ENCODE measurements around the gene SPRED1.
A peak's percentile ranks its signal among the peaks of the same experiment; 100 is the strongest.

The SPRED1 gene

DNA sequence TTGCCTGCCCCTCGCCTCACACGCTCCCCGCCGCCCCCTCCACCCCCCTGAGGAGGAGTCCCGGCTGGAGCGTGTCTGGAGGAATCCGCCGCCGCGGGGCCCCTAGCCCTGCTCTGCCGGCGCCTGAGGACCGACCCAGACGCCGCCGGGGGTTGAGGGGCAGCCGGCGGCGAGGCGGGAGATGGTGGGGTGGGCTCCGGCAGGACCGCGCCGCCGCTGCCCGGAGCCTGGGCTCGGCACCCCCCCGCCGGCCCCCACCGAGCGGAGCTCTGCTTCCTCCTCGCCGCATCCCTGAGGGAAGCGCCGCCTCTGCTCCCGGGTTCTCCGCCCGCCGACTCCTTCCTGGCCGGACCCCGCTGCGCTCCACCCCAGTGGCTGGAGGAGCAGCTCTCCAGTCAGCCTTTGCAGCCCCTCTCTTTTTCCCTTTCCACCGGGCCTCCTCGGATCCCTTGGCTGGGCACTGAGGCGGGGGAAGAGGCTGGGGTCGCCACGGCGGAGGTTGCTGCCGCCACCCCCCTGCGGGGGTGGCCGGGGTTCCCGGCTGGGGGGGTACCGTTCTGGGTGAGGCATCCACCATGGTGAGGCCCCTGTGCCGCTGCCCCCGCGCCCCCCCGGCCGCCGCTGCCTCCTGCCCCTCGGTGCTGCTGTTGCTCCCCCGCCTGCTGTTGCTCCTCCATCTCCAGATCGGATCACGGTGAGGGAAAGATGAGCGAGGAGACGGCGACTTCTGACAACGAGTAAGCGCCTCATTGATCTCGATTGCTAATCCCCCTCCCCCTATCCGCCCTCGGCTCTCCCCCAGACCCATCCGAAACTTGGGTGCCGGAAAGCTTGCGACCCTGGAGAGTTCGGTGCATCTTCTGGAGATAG lies at the start of gene SPRED1:
SPRED1 (plus strand) TSS at position 356 of the 870 bp plus-strand sequence; CDS start at position 706, 350 bp downstream.
- DNase-seq (ENCODE audit: low spot score), result peak; percentile 62

DNA sequence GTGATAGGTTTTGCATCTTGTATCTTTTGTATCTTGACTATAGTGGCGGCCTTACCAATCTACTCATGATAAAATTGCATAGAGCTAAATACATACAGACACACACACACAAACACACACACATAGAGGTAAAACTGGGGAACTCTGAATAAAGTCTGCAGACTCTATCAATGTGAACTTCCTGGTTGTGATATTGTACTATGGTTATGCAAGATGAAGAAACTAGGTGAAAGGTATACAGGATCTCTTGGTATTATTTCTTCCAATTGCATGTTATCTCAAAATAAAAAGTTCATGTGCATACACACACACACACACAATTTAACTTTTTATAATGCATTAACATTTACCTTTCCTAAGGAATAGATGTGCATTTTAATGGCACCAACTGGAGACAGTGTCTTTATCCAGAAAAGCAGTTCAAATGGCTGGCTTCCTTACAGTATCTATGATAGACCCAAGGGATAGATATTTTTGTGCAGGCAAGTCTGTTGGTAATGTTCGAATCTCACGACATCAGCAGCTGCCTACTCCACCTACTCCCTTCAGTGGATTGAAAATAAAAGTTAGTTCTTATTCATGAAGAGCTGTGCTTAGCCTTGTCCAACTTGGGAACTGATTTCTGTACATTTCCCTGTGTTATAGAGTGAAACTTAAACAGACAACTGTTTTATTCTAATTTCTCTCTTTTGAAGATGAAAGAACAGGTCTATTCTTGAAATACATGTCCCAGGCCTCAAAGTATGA lies 46.9 kb upstream of the SPRED1 start:
- DNase-seq (ENCODE audit: low spot score), result no peak

DNA sequence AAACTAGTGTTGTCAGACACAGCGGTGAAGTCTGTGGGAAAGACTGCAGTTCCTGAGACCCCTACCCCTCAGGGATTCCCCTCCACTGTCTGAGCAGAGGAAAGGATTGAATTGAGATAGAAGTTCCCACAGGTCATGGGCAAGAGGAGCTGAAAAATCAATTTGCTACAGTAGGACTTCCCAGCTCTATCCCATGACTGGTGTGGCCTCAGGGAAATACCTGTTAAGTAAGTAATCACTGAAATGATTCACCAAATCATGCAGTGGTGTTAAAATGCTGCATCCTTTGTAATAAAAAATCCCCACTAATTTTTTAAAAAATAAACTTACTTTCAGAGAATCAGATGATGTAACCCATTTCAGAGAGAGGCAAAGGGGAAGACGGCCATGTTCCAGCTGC lies 45.0 kb upstream of the SPRED1 start:
- DNase-seq (ENCODE audit: low spot score), result no peak

DNA sequence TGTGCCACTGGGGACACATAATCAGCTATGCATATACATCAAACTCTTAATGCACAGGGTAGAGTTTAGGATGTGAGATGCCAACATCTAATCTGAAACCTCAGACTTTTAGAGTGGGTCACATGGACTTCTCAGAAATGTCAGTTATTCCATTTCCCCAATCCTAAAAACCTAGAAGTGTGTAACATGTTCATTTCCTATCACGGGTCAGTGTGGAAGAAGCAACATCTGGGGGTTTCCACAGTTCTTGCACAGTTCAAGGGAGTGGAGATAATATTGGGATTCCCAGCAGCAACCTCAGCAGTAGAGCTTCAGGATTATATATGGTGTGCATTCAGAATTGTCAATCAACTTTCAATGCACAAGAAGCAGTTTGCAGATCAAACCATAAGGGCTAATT lies 44.4 kb upstream of the SPRED1 start:
- no peak for DNase-seq (ENCODE audit: low spot score)

DNA sequence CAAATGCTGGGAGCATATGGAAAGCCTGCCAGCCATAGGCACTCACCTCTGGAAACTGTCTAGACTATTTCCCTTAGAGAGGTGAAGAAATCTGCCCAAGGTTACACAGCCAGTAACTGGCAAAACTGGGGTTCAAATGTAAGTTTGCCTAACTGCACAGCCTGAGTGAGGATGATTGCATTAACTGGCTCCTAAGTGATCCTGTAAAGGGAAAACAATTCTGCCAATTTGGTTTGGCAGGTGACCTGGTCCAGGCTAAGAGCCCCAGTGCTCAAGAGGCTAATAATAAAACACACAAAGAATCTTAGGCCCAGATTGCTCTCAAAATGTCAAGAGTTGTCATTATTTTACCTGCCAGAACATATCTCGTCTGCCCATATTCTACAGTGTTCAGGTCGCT lies 43.9 kb upstream of the SPRED1 start:
- no peak for DNase-seq (ENCODE audit: low spot score)

DNA sequence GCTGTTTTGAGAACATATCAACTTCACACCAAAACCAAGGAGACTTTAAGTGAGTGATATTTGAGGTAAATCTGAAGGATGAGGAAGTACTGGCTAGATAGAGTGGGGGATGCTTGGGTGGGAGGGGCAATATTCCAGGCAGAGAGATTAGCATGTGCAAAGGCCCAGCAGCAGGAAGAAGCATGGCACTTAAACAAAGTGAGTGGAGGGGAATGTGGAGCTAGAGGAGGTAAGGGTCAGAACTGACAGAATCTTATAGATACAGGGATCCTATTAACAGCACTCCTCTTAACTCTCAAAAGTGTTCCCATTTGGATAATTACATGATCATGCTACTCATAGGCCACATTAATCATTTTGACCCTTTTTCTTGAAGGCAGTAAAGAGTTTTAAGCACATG lies 41.4 kb upstream of the SPRED1 start:
- no peak for DNase-seq (ENCODE audit: low spot score)

DNA sequence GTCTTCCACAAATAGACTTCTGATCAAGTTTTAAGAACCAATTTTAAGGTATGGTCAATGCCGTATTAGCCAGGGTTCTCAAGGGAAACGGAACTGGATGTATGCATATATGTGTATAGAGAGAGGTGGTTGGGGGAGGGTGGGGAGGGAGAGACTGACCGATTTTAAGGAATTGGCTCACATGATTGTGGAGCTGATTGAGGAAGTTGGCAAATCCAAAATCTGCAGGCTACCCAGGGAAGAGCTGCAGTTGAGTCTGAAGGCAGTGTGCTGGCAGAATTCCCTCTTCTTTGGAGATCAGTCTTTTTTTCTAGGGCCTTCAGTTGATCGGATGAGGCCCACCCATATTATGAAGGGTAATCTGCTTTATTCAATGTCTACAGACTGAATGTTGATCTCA lies 40.8 kb upstream of the SPRED1 start:
- no peak for DNase-seq (ENCODE audit: low spot score)

DNA sequence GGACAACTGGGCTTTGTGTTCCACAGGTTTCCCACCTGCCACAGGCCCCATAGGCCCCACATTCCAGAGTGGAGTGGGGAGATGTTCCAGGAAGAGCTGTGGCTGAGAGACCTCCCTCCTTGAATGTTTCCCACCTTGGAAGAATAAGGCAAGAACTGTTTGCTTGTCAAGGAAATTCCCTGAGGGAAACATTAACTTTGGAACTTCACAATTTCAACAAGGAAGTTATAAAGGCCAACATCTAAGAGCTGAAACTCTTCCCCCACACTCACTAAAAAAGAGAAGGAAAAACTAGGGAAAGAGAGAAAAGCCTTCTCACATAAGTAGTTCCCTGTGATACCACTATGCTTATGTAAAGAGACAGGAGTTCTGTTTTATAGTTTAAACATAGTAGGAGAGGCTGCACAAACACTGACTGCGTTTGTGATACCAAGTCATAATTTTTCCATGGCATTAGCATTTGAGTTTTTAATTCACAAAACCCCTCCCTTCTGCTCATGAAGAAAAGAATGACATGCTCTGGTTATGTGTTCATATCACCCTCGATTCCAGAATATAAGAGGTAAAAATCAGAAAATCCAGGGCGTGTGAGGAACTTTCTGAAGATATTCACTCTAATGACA lies 39.8 kb upstream of the SPRED1 start:
- no peak for DNase-seq (ENCODE audit: low spot score)

DNA sequence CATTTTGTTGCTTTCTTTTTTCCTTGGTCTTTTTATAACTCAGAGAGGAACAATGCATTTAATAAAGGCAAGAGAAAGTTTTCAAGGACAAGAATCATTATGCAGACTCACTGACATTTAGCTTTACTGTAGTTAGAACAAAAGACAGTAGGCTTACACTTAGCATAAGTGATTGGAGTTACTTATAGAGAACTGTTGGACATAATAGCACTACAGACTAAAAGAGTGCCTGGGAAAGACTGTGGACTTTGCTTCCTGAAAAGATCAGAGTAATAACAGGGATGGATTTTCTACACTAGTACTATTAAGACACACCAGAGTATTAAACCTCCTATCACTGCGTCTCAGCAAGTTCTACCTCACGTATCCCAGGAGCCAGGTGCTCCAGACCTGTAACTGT lies 39.3 kb upstream of the SPRED1 start:
- no peak for DNase-seq (ENCODE audit: low spot score)

DNA sequence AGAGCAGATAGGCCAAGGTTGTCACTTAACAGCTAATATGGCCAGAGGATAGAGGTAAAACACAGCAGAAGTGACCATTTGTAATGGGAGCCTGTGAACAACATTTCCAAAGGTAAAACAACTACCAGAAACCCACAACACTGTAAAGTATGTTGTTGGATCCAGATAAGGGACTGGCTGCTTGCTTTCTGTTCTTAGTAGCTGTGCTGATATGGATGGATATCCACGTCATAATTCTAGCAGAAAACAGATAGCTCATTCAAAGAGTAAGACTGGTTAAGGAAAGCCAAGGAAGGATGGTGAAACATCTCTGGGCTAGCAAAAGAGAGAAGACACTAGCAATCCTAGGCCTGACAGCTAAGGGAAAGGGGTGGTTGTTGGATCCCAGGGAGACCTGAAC lies 36.9 kb upstream of the SPRED1 start:
- no peak for DNase-seq (ENCODE audit: low spot score)

DNA sequence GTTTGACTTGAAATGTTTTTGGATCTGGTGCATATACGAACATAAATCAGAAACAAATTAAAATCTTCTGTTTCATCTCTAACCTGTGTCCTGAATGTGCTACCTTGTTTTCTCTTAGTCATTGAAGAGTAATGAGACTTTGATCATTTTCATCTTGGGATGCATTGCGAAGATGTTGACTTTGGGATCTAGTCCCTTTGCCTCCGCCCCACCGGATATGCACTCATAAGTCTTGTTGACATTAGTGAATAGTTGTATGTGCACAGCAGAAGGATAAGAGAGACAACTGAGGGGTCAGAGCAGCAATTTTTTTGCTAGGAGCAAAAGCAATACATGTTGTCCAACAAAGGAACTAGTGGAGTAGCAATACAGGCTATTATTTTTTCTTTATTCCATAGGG lies 35.9 kb upstream of the SPRED1 start:
- no peak for DNase-seq (ENCODE audit: low spot score)

DNA sequence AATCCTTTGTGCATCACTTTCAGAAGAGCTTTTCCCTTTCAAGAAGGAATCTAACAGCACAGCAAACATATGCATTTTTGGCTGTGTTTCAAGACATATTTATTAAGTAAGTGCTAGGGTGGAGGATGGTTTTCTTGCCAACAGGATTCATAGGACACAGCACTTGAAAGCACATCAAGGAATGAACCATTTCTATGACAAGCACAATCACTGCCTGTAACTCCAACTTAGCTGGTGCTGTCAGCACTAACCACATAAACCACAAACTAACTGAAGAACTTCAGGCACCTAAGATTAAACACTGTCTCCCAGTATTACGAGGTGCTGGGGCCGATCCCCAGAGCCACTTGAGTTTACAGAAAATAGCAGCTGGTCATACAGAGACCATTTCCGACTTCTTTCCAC lies 35.4 kb upstream of the SPRED1 start:
- DNase-seq (ENCODE audit: low spot score), result no peak

DNA sequence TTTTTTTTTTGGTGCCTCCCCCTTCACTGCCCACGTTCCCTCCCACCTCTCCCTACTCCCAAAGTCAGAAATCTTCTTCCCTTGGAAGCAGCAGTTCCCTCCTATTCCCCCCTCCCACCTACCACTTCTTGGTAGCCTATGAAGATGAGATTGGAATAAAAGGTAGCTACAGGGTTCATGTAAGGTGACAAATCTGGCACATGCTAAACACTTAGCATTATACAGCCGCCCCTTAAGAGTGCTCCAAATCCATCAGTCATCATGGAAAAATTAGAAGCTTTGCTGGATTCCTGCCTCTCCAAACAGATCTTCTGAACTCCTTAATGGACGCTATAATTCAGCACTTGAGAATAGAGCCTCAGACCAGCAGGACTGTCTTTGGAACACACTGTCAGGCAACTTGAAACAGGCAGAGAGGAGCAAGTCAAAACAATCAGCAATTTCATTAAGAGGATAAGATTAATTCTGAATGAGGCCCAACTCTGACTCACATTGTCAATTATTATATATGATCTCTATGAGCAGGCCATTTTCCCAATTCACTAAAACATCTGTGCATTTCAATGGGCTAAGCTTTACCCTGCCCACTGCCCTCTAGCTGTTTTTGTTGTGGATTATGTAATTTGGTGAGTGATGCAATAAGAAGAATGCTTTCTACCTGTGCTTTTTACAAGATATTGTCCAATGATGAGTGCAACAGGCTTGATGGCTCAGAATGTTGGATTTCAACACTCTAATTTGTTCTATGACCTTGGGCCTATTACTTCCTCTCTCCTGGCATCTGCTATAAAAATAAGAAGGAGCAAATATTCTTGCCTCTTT lies 34.6 kb upstream of the SPRED1 start:
- DNase-seq (ENCODE audit: low spot score), result no peak

DNA sequence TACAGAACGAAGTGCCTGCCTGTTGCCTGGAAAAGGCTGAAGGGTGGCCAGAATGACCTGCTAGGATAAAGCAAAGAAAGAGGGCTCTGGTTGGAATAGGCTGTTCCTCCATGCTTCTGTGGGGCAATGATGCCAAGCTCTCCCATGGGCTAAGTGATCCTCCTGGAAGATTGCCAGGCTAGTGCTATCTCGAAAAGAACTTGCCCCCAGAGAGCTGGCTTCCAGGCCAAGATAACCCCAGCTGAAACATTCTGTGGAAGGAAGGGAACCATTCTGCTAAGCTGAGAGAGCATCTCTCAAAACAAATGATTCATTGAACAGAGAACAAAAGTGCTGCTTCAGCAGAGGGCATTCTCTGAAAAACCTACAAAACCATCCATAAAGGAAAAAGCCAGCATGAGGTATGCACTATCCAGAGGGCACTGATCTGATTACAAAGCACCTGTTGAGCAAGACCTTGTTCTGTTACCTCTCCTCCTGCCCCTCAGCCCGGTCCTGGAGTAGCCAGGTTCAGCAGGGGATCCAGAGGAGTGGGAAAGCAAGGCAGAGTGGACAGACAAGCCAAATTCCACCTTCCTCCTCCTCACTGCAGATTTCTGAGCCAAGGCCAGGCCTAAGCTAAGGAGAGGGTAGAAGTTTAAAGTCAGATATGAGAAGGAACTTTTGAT lies 31.9 kb upstream of the SPRED1 start:
- DNase-seq (ENCODE audit: low spot score), result no peak

DNA sequence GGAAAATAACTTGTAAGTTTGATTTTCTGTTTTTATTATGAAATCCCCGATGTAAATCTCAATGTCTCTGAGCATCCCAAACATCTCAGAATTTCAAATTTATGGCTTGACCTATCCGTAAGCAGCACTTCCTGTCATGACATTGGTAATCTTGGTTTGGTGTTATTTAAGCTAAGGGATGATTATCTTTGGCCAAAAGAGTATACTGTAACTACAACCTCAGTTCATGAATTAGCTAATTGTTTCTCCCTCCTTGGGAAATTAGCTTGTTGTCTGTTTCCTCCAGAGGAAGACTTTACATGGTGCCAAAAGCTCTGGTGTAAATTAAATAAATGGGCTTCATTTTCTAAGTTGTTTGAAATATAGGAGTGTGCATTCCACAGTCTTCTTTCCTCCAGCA lies 28.1 kb upstream of the SPRED1 start:
- DNase-seq (ENCODE audit: low spot score), result no peak

DNA sequence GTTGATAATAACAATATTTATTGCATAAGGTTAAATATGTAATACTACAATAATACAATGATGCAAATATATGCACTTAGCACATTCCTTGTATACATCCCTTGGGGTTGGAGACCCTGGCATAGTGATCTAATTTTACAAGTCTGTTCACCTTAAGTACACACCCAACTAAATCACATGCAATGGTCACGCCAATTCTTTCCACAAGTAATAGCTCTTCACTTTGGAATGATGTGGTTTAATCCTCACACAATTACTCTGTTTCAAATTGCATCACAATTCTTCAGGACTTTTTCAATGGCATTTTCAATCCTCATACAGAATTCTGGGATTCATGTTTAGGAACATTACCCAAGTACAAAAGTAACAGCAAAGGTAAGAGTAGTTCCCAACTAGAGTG lies 27.3 kb upstream of the SPRED1 start:
- DNase-seq (ENCODE audit: low spot score), result no peak

DNA sequence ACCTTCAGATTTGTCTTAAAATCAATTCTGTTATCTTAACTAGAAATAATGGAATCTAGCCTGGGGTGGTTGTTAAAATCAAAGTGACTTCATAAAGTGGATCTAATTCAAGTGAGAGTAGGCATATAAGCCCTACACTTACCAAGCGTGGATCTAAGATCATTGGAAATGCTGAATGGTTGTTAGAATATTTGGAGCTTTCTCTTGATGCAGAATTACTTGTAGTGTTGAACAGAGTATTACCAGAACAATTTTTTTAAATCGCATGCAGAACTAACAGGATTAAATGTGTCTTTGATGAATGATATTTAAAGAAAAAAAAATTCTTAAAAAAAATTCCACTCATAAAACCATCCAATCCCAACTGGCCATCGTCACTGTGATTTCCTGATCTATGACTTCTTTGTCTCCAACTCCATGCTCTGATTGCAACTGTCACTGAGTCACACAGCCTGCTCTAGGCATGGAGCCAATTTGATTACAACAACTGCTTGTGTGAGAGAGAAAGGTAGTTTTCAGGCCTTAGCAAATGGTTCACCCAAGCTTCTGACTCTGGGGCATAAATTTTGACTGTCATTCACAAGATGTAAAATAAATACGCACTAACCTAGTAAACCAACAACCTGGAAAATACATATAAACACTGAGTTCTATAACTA lies 25.9 kb upstream of the SPRED1 start:
- DNase-seq (ENCODE audit: low spot score), result peak; percentile 96

DNA sequence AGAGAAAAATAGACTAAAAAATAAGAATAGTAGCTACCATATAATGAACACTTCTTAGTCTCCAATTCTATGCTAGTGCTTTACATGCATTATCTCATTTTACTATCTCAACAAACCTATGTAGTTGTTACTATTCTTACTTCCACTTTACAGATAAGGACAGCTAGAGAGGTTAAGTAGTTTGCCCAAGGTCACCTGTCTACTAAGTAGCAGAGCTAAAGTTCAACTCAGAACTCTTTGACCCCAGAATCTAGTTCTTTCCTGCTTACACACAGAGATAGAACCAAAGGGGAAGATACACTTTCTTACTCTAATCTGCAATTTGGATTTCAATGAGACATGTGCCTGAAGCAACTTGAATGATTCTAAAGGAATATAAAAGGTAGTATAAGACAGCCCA lies 24.7 kb upstream of the SPRED1 start:
- no peak for DNase-seq (ENCODE audit: low spot score)

DNA sequence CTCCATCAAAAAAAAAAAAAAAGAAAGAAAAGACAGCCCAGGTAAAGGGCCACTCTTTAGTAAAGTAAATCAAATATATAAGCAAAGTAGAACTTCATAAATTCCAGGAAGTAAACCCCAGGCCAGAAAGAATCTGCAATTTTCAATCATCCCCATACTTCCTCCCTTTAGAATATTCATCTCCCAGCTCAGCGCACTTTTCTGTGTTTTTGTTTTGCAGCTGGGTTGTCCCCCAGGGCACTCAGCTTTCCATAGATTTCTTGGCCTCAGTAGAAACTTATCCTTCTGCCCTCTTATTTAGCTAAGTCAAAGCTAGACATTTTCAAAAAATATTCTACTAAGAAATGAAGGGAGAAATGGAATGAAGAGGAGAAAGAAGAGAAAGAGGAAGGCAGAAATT lies 24.0 kb upstream of the SPRED1 start:
- DNase-seq (ENCODE audit: low spot score), result no peak

DNA sequence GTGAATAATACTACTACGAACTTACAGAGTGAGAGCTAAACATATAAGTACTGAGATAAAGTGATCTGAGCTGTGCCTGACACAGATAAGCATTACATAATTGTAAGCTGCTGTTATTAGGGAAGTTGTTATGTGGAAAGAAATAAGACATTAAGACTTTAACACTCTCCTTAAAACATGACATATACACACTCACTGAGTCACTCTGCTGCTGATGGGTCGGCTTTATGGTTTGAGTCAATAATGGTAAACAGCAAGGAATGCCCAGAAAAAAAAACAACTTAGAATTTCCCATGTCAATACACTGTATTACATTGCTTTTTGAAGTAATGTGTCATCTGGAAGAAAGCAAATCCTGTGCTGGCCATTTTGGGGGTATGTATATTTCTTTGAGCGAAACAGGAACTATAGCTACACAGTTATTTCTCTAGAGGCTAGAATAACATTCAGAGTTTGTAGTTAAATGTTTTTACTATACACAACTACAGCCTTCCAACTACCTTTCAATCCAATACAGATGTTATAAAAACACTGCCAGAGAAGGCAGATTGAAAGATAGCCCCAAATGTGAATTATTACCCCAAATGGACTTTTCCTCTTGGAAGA lies 22.8 kb upstream of the SPRED1 start:
- no peak for DNase-seq (ENCODE audit: low spot score)

DNA sequence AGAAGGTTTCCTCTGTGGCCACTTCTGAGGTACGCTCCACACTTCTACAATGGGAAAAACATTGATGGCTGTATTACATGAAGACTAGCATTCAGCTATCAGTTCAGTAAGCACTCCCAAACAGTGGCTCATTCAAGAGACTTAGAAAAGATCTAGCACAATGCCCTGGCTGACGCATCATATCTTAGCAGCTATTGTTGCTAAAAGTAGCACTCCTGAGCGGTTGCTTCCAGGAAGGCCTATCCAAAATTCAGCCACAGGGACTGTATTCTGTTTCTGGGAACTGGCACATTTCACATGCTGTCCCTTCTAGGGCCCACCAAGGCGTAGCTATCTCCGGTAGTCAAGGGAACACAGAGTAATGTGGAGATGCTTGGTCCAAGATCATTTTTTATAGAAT lies 21.2 kb upstream of the SPRED1 start:
- DNase-seq (ENCODE audit: low spot score), result peak; percentile 41
